Neuron (in vitro differentiated cells): ENCODE results near the gene PLCD4.

ENCODE experiments used
- H2AFZ ChIP-seq: one replicate; pipeline ENCODE4 v1.6.1; 2013; ENCODE audit warnings: low read depth, mild to moderate bottlenecking, inconsistent platforms, low read length, moderate library complexity
- H3K27me3 ChIP-seq: one replicate; pipeline ENCODE4 v1.6.1; 2013; ENCODE audit warnings: low read length; ENCODE audit not compliant: insufficient read depth
- H3K36me3 ChIP-seq: one replicate; pipeline ENCODE4 v1.6.1; 2013; ENCODE audit warnings: low read length; ENCODE audit not compliant: insufficient read depth
- H3K4me1 ChIP-seq: one replicate; pipeline ENCODE4 v1.6.1; 2013; ENCODE audit warnings: low read length; ENCODE audit not compliant: insufficient read depth
- H3K4me3 ChIP-seq: 2 replicates; pipeline ENCODE4 v1.5.1; 2013; ENCODE audit warnings: mild to moderate bottlenecking, low read length, moderate library complexity
- H3K9me3 ChIP-seq: one replicate; pipeline ENCODE4 v1.6.1; 2013; ENCODE audit warnings: low read length

PLCD4 gene

DNA sequence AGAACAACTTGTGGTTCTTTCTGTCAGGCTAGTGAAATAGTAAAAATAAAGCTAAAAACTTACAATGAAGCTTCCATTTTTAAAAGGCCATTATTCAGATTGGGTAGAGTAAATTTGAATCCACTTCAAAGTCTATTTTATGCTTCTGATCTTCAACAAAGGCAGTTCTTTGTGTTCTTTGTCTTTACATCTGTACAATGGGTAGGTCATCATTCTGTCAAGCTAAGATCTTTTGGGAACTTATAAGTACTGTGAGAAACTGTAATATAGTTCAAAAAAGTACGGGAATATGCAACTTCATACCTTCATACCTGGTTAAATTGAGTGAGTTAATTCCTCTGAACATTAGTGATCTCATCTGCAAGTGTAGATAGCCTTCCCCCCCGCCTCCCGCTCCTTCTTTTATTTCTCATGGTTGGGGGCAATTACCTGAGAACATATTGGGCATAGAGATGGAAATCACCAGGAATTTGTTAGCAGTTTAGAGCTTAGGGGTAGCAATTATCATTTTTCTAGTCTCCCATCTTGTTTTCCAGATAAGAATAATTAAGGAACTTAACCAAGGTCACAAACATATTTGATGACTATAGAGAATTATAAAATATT, 29.3 kb upstream of the PLCD4 start:
- Histone ChIP-seq H3K36me3 (peaks cover 40% of the 10 kb centered on the region), H3K9me3 (no peaks in the 10 kb centered on the region), H3K27me3 (no peaks in the 10 kb centered on the region), H3K4me1 (no peaks in the 10 kb centered on the region), H2AFZ (no peak overlapping the region), H3K4me3 (no peak overlapping the region)

GRCh38 chr2:218582076-218582475, 25.6 kb upstream of the PLCD4 start:
- Histone ChIP-seq H3K4me1 (no peaks in the 10 kb centered on the region), H3K27me3 (no peaks in the 10 kb centered on the region), H2AFZ (no peak overlapping the region), H3K36me3 (peaks cover 60% of the 10 kb centered on the region), H3K4me3 (no peak overlapping the region), H3K9me3 (no peaks in the 10 kb centered on the region)

GRCh38 chr2:218583983-218584850, 23.5 kb upstream of the PLCD4 start:
- H3K36me3 ChIP-seq = peaks cover 75% of the 10 kb centered on the region
- H2AFZ ChIP-seq = no peak overlapping the region

DNA sequence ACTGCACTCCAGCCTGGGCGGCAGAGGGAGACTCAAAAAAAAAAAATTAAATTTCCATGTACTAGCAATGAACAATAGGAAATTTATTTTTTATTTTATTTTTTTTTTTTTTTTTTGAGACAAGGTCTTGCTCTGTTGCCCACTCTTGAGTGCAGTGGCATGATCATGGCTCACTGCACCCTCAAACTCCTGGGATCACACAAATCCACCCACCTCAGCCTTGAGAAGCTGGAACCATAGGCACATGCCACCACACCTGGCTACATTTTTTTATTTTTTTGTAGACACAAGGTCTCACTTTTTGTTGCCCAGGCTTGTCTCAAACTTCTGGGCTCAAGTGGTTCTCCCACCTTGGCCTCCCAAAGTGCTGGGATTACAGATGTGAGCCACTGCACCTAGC, 22.2 kb upstream of the PLCD4 start:
- Histone ChIP-seq H3K27me3 (no peaks in the 10 kb centered on the region), H3K9me3 (no peaks in the 10 kb centered on the region), H3K36me3 (peaks cover 86% of the 10 kb centered on the region), H3K4me3 (no peak overlapping the region), H2AFZ (no peak overlapping the region), H3K4me1 (no peaks in the 10 kb centered on the region)

More at GRCh38 chr2:218583983-218584850, 23.5 kb upstream of the PLCD4 start:
- Histone ChIP-seq H3K9me3 (no peaks in the 10 kb centered on the region), H3K4me1 (no peaks in the 10 kb centered on the region), H3K4me3 (no peak overlapping the region), H3K27me3 (no peaks in the 10 kb centered on the region)

- Histone ChIP-seq H3K27me3 (no peaks in the 10 kb centered on the region), H3K36me3 (no peaks in the 10 kb centered on the region), H2AFZ (no peak overlapping the region), H3K4me3 (no peak overlapping the region), H3K4me1 (peaks cover 11% of the 10 kb centered on the region), H3K9me3 (no peaks in the 10 kb centered on the region)
Measured at GRCh38 chr2:218605432-218605831, 2.3 kb upstream of the PLCD4 start.

DNA sequence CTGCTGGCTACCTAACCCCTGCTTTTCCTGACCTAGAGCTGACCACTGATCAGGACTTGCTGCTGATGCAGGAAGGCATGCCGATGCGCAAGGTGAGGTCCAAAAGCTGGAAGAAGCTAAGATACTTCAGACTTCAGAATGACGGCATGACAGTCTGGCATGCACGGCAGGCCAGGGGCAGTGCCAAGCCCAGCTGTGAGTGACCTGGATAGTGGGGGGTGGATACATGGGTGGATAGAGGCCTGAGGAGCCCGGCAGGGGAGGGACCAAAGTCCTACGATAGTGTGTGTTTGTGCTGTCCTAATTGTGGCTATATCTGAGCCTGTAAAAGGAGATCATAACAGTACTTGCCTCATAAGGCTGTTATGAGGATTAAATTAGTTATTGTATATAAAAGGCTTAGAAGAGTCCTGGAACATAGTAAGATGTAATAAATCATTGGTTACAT, 8.2 kb downstream of the PLCD4 start:
- Histone ChIP-seq H2AFZ (no peak overlapping the region), H3K4me1 (no peaks in the 10 kb centered on the region), H3K4me3 (no peak overlapping the region), H3K27me3 (no peaks in the 10 kb centered on the region), H3K9me3 (no peaks in the 10 kb centered on the region), H3K36me3 (no peaks in the 10 kb centered on the region)

- Histone ChIP-seq H3K27me3 (no peaks in the 10 kb centered on the region), H3K4me3 (no peak overlapping the region), H2AFZ (no peak overlapping the region), H3K36me3 (peaks cover 5% of the 10 kb centered on the region), H3K9me3 (no peaks in the 10 kb centered on the region), H3K4me1 (no peaks in the 10 kb centered on the region)
Measured at GRCh38 chr2:218618102-218618860, 10.6 kb downstream of the PLCD4 start.

- Histone ChIP-seq H3K4me3 (no peak overlapping the region), H3K9me3 (no peaks in the 10 kb centered on the region), H2AFZ (no peak overlapping the region), H3K4me1 (no peaks in the 10 kb centered on the region), H3K36me3 (peaks cover 5% of the 10 kb centered on the region), H3K27me3 (no peaks in the 10 kb centered on the region)
Measured at GRCh38 chr2:218621007-218621406, 13.3 kb downstream of the PLCD4 start.

DNA sequence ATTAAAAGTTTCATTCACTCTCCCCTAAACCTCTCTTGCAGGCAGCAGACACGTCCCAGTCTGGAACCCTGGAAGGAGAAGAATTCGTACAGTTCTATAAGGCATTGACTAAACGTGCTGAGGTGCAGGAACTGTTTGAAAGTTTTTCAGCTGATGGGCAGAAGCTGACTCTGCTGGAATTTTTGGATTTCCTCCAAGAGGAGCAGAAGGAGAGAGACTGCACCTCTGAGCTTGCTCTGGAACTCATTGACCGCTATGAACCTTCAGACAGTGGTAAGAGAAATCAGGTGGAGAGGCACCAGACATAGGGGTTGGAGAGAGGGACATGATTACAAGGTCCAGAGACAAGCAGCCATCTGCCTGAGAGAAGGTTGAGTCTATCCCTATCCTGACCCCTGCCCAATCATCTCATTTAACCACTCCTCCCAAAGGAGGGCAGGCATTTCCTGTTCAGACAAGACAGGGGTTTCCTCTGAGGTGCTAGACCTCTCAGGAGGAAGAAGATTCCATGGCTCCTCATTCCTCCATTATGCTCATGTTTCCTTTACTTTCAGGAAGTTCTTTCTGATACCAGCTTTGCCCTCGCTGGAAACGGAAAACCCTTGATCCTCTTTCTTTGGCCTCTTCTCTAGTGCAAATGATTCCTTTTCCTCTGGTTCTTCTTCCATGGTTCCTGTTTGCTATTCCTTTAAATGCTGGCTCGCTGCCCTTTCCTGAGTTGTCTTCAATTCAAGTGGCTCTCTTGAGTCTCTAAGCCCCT, 15.1 kb downstream of the PLCD4 start:
- Histone ChIP-seq H3K4me3 (no peak overlapping the region), H3K4me1 (no peaks in the 10 kb centered on the region), H2AFZ (no peak overlapping the region), H3K9me3 (no peaks in the 10 kb centered on the region), H3K36me3 (peaks cover 5% of the 10 kb centered on the region), H3K27me3 (no peaks in the 10 kb centered on the region)

DNA sequence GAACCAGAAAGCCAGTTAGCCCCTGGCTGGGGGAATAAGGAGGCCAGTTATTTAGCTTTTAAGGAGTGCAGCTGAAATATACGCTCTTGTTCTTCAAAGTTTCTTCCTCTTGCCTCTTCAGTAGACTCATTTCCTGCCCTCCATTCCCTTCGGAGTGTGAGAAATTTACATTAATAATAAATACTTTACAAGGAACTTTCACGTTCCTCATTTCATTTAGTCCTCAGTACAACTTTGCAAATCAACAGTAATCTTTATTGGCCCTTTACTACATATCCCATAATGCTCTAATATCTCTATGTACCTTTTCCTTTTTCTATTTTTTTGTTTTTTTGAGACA, 15.6 kb downstream of the PLCD4 start:
- H3K4me3 ChIP-seq = no peak overlapping the region
- H2AFZ ChIP-seq = no peak overlapping the region
- H3K9me3 ChIP-seq = no peaks in the 10 kb centered on the region

GRCh38 chr2:218626369-218626768, 18.7 kb downstream of the PLCD4 start:
- Histone ChIP-seq H3K36me3 (peaks cover 5% of the 10 kb centered on the region), H3K9me3 (no peaks in the 10 kb centered on the region), H3K4me3 (no peak overlapping the region)

More for the DNA sequence above, 15.6 kb downstream of the PLCD4 start:
- Histone ChIP-seq H3K36me3 (peaks cover 5% of the 10 kb centered on the region), H3K4me1 (no peaks in the 10 kb centered on the region), H3K27me3 (no peaks in the 10 kb centered on the region)

DNA sequence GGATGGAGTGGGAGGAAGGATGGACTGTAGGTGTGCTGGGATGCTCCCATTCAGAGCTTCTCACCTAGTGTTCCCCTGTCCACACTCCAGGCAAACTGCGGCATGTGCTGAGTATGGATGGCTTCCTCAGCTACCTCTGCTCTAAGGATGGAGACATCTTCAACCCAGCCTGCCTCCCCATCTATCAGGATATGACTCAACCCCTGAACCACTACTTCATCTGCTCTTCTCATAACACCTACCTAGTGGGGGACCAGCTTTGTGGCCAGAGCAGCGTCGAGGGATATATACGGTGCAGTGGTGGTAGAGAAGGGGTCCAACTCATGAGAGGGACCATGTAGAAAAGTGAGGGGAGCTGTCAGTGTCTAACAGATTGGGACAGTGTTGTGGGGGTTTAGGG, 20.2 kb downstream of the PLCD4 start:
- no peak overlapping the region for H2AFZ ChIP-seq
- peaks cover 7% of the 10 kb centered on the region for H3K36me3 ChIP-seq
- H3K4me1 ChIP-seq = no peaks in the 10 kb centered on the region
- H3K27me3 ChIP-seq = no peaks in the 10 kb centered on the region
- no peak overlapping the region for H3K4me3 ChIP-seq
- H3K9me3 ChIP-seq = no peaks in the 10 kb centered on the region

More at GRCh38 chr2:218626369-218626768, 18.7 kb downstream of the PLCD4 start:
- H3K4me1 ChIP-seq = no peaks in the 10 kb centered on the region
- H3K27me3 ChIP-seq = no peaks in the 10 kb centered on the region
- no peak overlapping the region for H2AFZ ChIP-seq
